ENCODE data around the gene DDX54.

DNA sequence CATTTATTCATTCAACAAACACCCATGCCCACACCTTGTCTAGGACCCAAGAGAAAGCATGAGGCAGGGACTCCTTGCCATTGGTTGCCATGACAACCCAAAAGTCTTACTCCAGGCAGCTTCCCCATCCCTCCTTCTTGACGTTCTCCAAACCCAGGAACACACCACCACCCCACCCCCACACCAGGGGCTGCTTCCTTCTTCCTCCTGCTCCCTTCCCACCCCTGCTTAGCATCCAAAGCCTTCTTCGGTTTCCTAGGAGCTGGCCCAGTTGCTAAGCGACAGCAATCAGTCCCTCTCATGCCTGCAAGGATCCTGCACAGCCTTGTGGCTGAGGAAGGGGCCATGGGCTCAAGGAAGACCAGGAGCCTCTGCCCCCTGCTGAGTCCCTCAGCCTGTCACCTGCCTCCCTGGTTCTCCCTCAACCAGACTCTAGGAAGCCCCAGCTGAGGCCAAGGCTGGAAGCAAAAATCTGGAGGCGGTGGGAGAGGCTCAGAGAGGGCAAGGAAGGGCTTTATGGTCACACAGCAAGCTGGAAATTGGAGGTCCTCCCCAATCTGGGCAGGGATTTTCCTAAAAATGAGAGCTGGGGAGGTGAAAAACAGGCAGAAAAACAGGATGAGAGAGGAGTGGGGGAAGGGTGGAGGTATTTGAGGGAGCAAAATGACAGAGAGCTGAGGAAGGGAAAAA is 65.2 kb downstream of the DDX54 start:
- TF ChIP-seq, protein P1, sequence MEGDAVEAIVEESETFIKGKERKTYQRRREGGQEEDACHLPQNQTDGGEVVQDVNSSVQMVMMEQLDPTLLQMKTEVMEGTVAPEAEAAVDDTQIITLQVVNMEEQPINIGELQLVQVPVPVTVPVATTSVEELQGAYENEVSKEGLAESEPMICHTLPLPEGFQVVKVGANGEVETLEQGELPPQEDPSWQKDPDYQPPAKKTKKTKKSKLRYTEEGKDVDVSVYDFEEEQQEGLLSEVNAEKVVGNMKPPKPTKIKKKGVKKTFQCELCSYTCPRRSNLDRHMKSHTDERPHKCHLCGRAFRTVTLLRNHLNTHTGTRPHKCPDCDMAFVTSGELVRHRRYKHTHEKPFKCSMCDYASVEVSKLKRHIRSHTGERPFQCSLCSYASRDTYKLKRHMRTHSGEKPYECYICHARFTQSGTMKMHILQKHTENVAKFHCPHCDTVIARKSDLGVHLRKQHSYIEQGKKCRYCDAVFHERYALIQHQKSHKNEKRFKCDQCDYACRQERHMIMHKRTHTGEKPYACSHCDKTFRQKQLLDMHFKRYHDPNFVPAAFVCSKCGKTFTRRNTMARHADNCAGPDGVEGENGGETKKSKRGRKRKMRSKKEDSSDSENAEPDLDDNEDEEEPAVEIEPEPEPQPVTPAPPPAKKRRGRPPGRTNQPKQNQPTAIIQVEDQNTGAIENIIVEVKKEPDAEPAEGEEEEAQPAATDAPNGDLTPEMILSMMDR (IDR thresholded peaks at IDR 0.05): no peak
- TF ChIP-seq POLR2A (IDR thresholded peaks at IDR 0.05): no peak
